ENCODE results near the gene MRPL23. TPM values are rescaled to one million over a fixed set of nuclear protein-coding genes. Genes with fewer than 3 reads are reported as not detected.

MRPL23 gene
- total and polyA plus RNA-seq, 2 of the 13 experiments (the other 11 are each of a cell fraction or from before 2014, with no cell fraction given) = 67.8 to 123 TPM

DNA sequence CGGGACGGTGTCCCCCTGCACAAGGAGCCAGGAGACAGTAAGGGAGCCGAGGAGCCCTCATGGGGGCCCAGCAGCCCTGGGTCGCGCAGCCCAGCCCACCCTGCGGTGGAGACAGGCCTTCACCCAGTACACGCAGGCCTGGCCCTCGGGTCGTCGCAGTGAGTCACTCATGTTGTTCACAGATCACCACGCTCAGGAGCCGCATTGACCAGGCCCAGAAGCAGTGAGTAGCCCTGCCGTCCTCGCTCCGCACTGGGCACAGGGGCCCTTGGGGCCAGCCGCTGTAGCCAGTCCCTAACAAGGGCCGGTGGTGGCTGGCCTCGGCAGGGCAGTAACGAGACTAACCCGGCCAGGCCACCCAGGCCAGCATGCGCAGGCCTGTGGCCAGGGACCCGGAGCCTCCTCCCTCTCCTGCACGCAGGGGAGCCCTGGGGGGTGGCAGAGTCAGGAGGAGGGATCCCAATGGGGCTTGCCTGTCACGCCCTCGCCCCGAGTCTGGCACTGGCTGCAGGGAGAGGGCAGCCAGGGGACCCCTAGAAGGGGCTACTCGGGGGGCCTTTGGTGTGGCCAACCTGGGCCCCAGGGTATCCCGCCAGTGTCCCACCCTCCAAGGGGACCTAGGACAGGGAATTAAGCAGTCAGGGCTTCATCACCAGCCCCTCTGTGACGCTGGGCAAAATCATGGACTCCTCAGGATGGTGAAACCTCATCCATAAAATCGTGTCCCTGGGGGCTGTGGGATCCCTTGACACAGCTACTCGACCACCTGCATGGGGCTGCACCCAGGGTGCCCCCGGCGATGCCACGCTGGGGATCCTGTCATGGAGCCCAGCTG lies 10.1 kb upstream of the MRPL23 start:
- Histone ChIP-seq H3K4me3 (replicated peaks in 1 of 3; ENCODE audit: insufficient read depth in 1 of 3, low read depth in 2 of 3, low read length in 3 of 3) (no peak overlapping the region), H2AFZ (ENCODE audit: low read length) (no peak overlapping the region), H3K79me2 (ENCODE audit: insufficient read depth, low read length) (no peaks in the 10 kb centered on the region), H4K20me1 (ENCODE audit: insufficient read depth, low read length) (no peaks in the 10 kb centered on the region), H3K9me3 (ENCODE audit: low read length) (no peaks in the 10 kb centered on the region), H3K4me1 (ENCODE audit: insufficient read depth, low read length) (no peaks in the 10 kb centered on the region), H3K27me3 (ENCODE audit: control insufficient read depth in 1 of 2, insufficient read depth in 2 of 2, low read length in 2 of 2) (peaks cover 18 to 64% of the 10 kb centered on the region in 2 experiments), H3K4me2 (ENCODE audit: low read depth, low read length) (no peak overlapping the region), H3K9ac (ENCODE audit: insufficient read depth, low read depth, low read length) (no peak overlapping the region), H3K27ac (ENCODE audit: extremely low read length, insufficient read depth, low read length) (no peak overlapping the region), H3K36me3 (replicated peaks in 1 of 2; ENCODE audit: control insufficient read depth in 1 of 2, insufficient read depth in 2 of 2, low read length in 2 of 2) (no peaks in the 10 kb centered on the region)
- peak; percentile 20 for ATAC-seq
- WGBS (ENCODE audit: low lambda C conversion rate) = 82% methylated on average over 3 of the region's 34 CpGs
- no TSS peak for BruUV-seq (replicated peaks)
- ChIA-PET CTCF (ENCODE audit: low intra/inter-chr PET ratio, low total read pairs) (no interaction called here), POLR2A (no interaction called here)
- intact Hi-C loops (cut with micrococcal nuclease; ENCODE audit: unreplicated experiment) (no loop called here), in situ Hi-C loops (cut with HindIII; ENCODE audit: extremely low pct_ligation_motif_present, low pct_unique_long_range_greater_than_20kb) (no loop called here)
- FAIRE-seq = no peak
- TF ChIP-seq ZNF883 (CRISPR knock-in tag; IDR thresholded peaks at IDR 0.05; ENCODE audit: not compliant biosample characterization) (no peak), ZBTB7A (CRISPR knock-in tag; IDR thresholded peaks at IDR 0.05) (no peak), TBX3 (IDR thresholded peaks at IDR 0.05; ENCODE audit: borderline replicate concordance) (no peak), ONECUT2 (CRISPR knock-in tag; IDR thresholded peaks at IDR 0.05) (no peak), ZNF136 (CRISPR knock-in tag; IDR thresholded peaks at IDR 0.05; ENCODE audit: low read depth) (no peak), ZNF530 (CRISPR knock-in tag; IDR thresholded peaks at IDR 0.05; ENCODE audit: low read depth) (no peak), MYNN (CRISPR knock-in tag; IDR thresholded peaks at IDR 0.05; ENCODE audit: low read depth) (no peak), ATF2 (CRISPR knock-in tag; IDR thresholded peaks at IDR 0.05) (no peak), ZNF414 (CRISPR knock-in tag; IDR thresholded peaks at IDR 0.05) (no peak), MAFK (conservative IDR thresholded peaks at IDR 0.05 in 1 of 2, IDR thresholded peaks at IDR 0.05 in 1 of 2; ENCODE audit: low read length in 2 of 2) (no peak), NCOA1 (CRISPR knock-in tag; IDR thresholded peaks at IDR 0.05) (no peak), ZFP41 (CRISPR knock-in tag; IDR thresholded peaks at IDR 0.05; ENCODE audit: borderline replicate concordance) (no peak)
- TF ChIP-seq, protein P1, sequence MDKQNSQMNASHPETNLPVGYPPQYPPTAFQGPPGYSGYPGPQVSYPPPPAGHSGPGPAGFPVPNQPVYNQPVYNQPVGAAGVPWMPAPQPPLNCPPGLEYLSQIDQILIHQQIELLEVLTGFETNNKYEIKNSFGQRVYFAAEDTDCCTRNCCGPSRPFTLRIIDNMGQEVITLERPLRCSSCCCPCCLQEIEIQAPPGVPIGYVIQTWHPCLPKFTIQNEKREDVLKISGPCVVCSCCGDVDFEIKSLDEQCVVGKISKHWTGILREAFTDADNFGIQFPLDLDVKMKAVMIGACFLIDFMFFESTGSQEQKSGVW (CRISPR knock-in tag; IDR thresholded peaks at IDR 0.05; ENCODE audit: borderline replicate concordance) = no peak
- TF ChIP-seq, protein P2, sequence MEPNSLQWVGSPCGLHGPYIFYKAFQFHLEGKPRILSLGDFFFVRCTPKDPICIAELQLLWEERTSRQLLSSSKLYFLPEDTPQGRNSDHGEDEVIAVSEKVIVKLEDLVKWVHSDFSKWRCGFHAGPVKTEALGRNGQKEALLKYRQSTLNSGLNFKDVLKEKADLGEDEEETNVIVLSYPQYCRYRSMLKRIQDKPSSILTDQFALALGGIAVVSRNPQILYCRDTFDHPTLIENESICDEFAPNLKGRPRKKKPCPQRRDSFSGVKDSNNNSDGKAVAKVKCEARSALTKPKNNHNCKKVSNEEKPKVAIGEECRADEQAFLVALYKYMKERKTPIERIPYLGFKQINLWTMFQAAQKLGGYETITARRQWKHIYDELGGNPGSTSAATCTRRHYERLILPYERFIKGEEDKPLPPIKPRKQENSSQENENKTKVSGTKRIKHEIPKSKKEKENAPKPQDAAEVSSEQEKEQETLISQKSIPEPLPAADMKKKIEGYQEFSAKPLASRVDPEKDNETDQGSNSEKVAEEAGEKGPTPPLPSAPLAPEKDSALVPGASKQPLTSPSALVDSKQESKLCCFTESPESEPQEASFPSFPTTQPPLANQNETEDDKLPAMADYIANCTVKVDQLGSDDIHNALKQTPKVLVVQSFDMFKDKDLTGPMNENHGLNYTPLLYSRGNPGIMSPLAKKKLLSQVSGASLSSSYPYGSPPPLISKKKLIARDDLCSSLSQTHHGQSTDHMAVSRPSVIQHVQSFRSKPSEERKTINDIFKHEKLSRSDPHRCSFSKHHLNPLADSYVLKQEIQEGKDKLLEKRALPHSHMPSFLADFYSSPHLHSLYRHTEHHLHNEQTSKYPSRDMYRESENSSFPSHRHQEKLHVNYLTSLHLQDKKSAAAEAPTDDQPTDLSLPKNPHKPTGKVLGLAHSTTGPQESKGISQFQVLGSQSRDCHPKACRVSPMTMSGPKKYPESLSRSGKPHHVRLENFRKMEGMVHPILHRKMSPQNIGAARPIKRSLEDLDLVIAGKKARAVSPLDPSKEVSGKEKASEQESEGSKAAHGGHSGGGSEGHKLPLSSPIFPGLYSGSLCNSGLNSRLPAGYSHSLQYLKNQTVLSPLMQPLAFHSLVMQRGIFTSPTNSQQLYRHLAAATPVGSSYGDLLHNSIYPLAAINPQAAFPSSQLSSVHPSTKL (CRISPR knock-in tag; IDR thresholded peaks at IDR 0.05) = no peak
- DNase-seq (ENCODE audit: low spot score) = no peak

All from HepG2 (cell line).